ENCODE results near the gene KLK13.

- TF ChIP-seq, protein P1, sequence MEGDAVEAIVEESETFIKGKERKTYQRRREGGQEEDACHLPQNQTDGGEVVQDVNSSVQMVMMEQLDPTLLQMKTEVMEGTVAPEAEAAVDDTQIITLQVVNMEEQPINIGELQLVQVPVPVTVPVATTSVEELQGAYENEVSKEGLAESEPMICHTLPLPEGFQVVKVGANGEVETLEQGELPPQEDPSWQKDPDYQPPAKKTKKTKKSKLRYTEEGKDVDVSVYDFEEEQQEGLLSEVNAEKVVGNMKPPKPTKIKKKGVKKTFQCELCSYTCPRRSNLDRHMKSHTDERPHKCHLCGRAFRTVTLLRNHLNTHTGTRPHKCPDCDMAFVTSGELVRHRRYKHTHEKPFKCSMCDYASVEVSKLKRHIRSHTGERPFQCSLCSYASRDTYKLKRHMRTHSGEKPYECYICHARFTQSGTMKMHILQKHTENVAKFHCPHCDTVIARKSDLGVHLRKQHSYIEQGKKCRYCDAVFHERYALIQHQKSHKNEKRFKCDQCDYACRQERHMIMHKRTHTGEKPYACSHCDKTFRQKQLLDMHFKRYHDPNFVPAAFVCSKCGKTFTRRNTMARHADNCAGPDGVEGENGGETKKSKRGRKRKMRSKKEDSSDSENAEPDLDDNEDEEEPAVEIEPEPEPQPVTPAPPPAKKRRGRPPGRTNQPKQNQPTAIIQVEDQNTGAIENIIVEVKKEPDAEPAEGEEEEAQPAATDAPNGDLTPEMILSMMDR (IDR thresholded peaks at IDR 0.05), result peak; percentile 62 to 81 (median 71)
- peak; percentile 16 for TF ChIP-seq POLR2AphosphoS5 (IDR thresholded peaks at IDR 0.05)
- no peak for TF ChIP-seq POLR2A (IDR thresholded peaks at IDR 0.05)
Measured at GRCh38 chr19:51097166-51097738, 32.4 kb upstream of the KLK13 start.
